ENCODE measurements around the gene PHIP. TPM values are rescaled to one million over a fixed set of nuclear protein-coding genes. Genes with fewer than 3 reads are reported as not detected.

The PHIP gene
- total RNA-seq, 2 donors from 2014 or later: 42.5 to 44.4 TPM

- ATAC-seq (no peak), DNase-seq (no peak)
- no peak overlapping the region for H3K4me3 Mint-ChIP-seq
- H3K4me1 Mint-ChIP-seq: peaks cover 7% of the 10 kb centered on the region
- no peaks in the 10 kb centered on the region for H3K9me3 ChIP-seq (ENCODE audit: control insufficient read depth, low read length, poor library complexity, severe bottlenecking)
- H3K27me3 Mint-ChIP-seq: no peaks in the 10 kb centered on the region
- H3K27ac Mint-ChIP-seq: no peak overlapping the region
- H3K36me3 Mint-ChIP-seq (ENCODE audit: low read depth): peaks cover 9% of the 10 kb centered on the region
These were observed 91.9 kb downstream of the PHIP start for GRCh38 chr6:78986161-78986560.

GRCh38 chr6:78984225-78984950 is 93.7 kb downstream of the PHIP start:
- H3K9me3 ChIP-seq (ENCODE audit: control insufficient read depth, low read length, poor library complexity, severe bottlenecking): no peaks in the 10 kb centered on the region
- DNase-seq: no peak
- Mint-ChIP-seq H3K27ac (no peak overlapping the region), H3K36me3 (ENCODE audit: low read depth) (peaks cover 12% of the 10 kb centered on the region), H3K4me3 (no peak overlapping the region), H3K4me1 (peaks cover 7% of the 10 kb centered on the region), H3K27me3 (no peaks in the 10 kb centered on the region)
- ATAC-seq: no peak

- Mint-ChIP-seq H3K36me3 (ENCODE audit: low read depth) (peaks cover 12% of the 10 kb centered on the region), H3K4me3 (no peak overlapping the region), H3K27me3 (no peaks in the 10 kb centered on the region), H3K27ac (no peak overlapping the region), H3K4me1 (peaks cover 3% of the 10 kb centered on the region)
- H3K9me3 ChIP-seq (ENCODE audit: control insufficient read depth, low read length, poor library complexity, severe bottlenecking): no peaks in the 10 kb centered on the region
- ATAC-seq: no peak
- no peak for DNase-seq
These were observed 110.9 kb downstream of the PHIP start for GRCh38 chr6:78967191-78967590.

- peaks cover 3% of the 10 kb centered on the region for H3K4me1 Mint-ChIP-seq
- no peak overlapping the region for H3K4me3 Mint-ChIP-seq
- no peaks in the 10 kb centered on the region for H3K9me3 ChIP-seq (ENCODE audit: control insufficient read depth, low read length, poor library complexity, severe bottlenecking)
- ATAC-seq (no peak), DNase-seq (no peak)
- no peak overlapping the region for H3K27ac Mint-ChIP-seq
- no peaks in the 10 kb centered on the region for H3K27me3 Mint-ChIP-seq
- H3K36me3 Mint-ChIP-seq (ENCODE audit: low read depth): peaks cover 12% of the 10 kb centered on the region
These were observed 111.5 kb downstream of the PHIP start for GRCh38 chr6:78966542-78966941.

- H3K9me3 ChIP-seq (ENCODE audit: control insufficient read depth, low read length, poor library complexity, severe bottlenecking): no peaks in the 10 kb centered on the region
- no peak for ATAC-seq
- Mint-ChIP-seq H3K27ac (no peak overlapping the region), H3K36me3 (ENCODE audit: low read depth) (peaks cover 6% of the 10 kb centered on the region), H3K4me3 (no peak overlapping the region), H3K4me1 (peaks cover 3% of the 10 kb centered on the region), H3K27me3 (no peaks in the 10 kb centered on the region)
- DNase-seq: no peak
These were observed 115.6 kb downstream of the PHIP start for GRCh38 chr6:78962448-78962847.

- no peaks in the 10 kb centered on the region for H3K4me1 Mint-ChIP-seq
- no peaks in the 10 kb centered on the region for H3K27me3 Mint-ChIP-seq
- DNase-seq (no peak), ATAC-seq (no peak)
- H3K27ac Mint-ChIP-seq: no peak overlapping the region
- no peaks in the 10 kb centered on the region for H3K9me3 ChIP-seq (ENCODE audit: control insufficient read depth, low read length, poor library complexity, severe bottlenecking)
- peaks cover 21% of the 10 kb centered on the region for H3K36me3 Mint-ChIP-seq (ENCODE audit: low read depth)
- no peak overlapping the region for H3K4me3 Mint-ChIP-seq
These were observed 123.3 kb downstream of the PHIP start for GRCh38 chr6:78954740-78955139.

- no peaks in the 10 kb centered on the region for H3K9me3 ChIP-seq (ENCODE audit: control insufficient read depth, low read length, poor library complexity, severe bottlenecking)
- Mint-ChIP-seq H3K36me3 (ENCODE audit: low read depth) (peaks cover 21% of the 10 kb centered on the region), H3K4me1 (no peaks in the 10 kb centered on the region), H3K27ac (no peak overlapping the region), H3K27me3 (no peaks in the 10 kb centered on the region), H3K4me3 (no peak overlapping the region)
- ATAC-seq (no peak), DNase-seq (no peak)
These were observed 124.3 kb downstream of the PHIP start for GRCh38 chr6:78953798-78954197.

- no peak overlapping the region for H3K4me3 Mint-ChIP-seq
- H3K27me3 Mint-ChIP-seq: no peaks in the 10 kb centered on the region
- peaks cover 21% of the 10 kb centered on the region for H3K36me3 Mint-ChIP-seq (ENCODE audit: low read depth)
- no peaks in the 10 kb centered on the region for H3K4me1 Mint-ChIP-seq
- ATAC-seq (no peak), DNase-seq (no peak)
- no peaks in the 10 kb centered on the region for H3K9me3 ChIP-seq (ENCODE audit: control insufficient read depth, low read length, poor library complexity, severe bottlenecking)
- H3K27ac Mint-ChIP-seq: no peak overlapping the region
These were observed 125.7 kb downstream of the PHIP start for GRCh38 chr6:78952362-78952761.

- H3K4me1 Mint-ChIP-seq: no peaks in the 10 kb centered on the region
- no peaks in the 10 kb centered on the region for H3K9me3 ChIP-seq (ENCODE audit: control insufficient read depth, low read length, poor library complexity, severe bottlenecking)
- ATAC-seq (no peak), DNase-seq (no peak)
- H3K27me3 Mint-ChIP-seq: no peaks in the 10 kb centered on the region
- H3K36me3 Mint-ChIP-seq (ENCODE audit: low read depth): peaks cover 19% of the 10 kb centered on the region
- no peak overlapping the region for H3K4me3 Mint-ChIP-seq
- H3K27ac Mint-ChIP-seq: no peak overlapping the region
These were observed 129.3 kb downstream of the PHIP start for GRCh38 chr6:78948785-78949184.

GRCh38 chr6:78947962-78948361 is 130.1 kb downstream of the PHIP start:
- H3K4me1 Mint-ChIP-seq: peaks cover 3% of the 10 kb centered on the region
- no peak for ATAC-seq

GRCh38 chr6:78947529-78947928 is 130.5 kb downstream of the PHIP start:
- Mint-ChIP-seq H3K4me1 (peaks cover 3% of the 10 kb centered on the region), H3K36me3 (ENCODE audit: low read depth) (peaks cover 18% of the 10 kb centered on the region), H3K27ac (no peak overlapping the region), H3K27me3 (no peaks in the 10 kb centered on the region), H3K4me3 (no peak overlapping the region)
- no peaks in the 10 kb centered on the region for H3K9me3 ChIP-seq (ENCODE audit: control insufficient read depth, low read length, poor library complexity, severe bottlenecking)
- ATAC-seq (no peak), DNase-seq (no peak)

More at GRCh38 chr6:78947962-78948361, 130.1 kb downstream of the PHIP start:
- Mint-ChIP-seq H3K27me3 (no peaks in the 10 kb centered on the region), H3K36me3 (ENCODE audit: low read depth) (peaks cover 20% of the 10 kb centered on the region), H3K27ac (no peak overlapping the region), H3K4me3 (no peak overlapping the region)
- DNase-seq: no peak
- no peaks in the 10 kb centered on the region for H3K9me3 ChIP-seq (ENCODE audit: control insufficient read depth, low read length, poor library complexity, severe bottlenecking)

- DNase-seq: no peak
- no peak overlapping the region for H3K27ac Mint-ChIP-seq
- peaks cover 8% of the 10 kb centered on the region for H3K4me1 Mint-ChIP-seq
- peaks cover 16% of the 10 kb centered on the region for H3K36me3 Mint-ChIP-seq (ENCODE audit: low read depth)
- H3K27me3 Mint-ChIP-seq: no peaks in the 10 kb centered on the region
- H3K9me3 ChIP-seq (ENCODE audit: control insufficient read depth, low read length, poor library complexity, severe bottlenecking): no peaks in the 10 kb centered on the region
- no peak for ATAC-seq
- H3K4me3 Mint-ChIP-seq: no peak overlapping the region
These were observed 135.6 kb downstream of the PHIP start for GRCh38 chr6:78942446-78942845.

- no peaks in the 10 kb centered on the region for H3K27me3 Mint-ChIP-seq
- ATAC-seq (no peak), DNase-seq (no peak)
- no peak overlapping the region for H3K27ac Mint-ChIP-seq
- no peaks in the 10 kb centered on the region for H3K9me3 ChIP-seq (ENCODE audit: control insufficient read depth, low read length, poor library complexity, severe bottlenecking)
- H3K4me3 Mint-ChIP-seq: no peak overlapping the region
- H3K4me1 Mint-ChIP-seq: peaks cover 5% of the 10 kb centered on the region
- peaks cover 7% of the 10 kb centered on the region for H3K36me3 Mint-ChIP-seq (ENCODE audit: low read depth)
These were observed 141.5 kb downstream of the PHIP start for GRCh38 chr6:78936515-78936914.

- no peaks in the 10 kb centered on the region for H3K27me3 Mint-ChIP-seq
- no peak for ATAC-seq
- no peaks in the 10 kb centered on the region for H3K9me3 ChIP-seq (ENCODE audit: control insufficient read depth, low read length, poor library complexity, severe bottlenecking)
- H3K4me3 Mint-ChIP-seq: no peak overlapping the region
- no peak overlapping the region for H3K27ac Mint-ChIP-seq
- H3K36me3 Mint-ChIP-seq (ENCODE audit: low read depth): peaks cover 2% of the 10 kb centered on the region
- no peak for DNase-seq
- H3K4me1 Mint-ChIP-seq: no peaks in the 10 kb centered on the region
These were observed 142.5 kb downstream of the PHIP start for GRCh38 chr6:78935553-78935952.
